Activated CD8-positive, alpha-beta T cell treated with anti-CD3 and anti-CD28 coated beads for 36 hours (primary cell): Measurements from ENCODE around the gene KRTAP5-6. TPM values are rescaled to one million over a fixed set of nuclear protein-coding genes. Genes with fewer than 3 reads are reported as not detected.
A peak's percentile ranks its signal among the peaks of the same experiment; 100 is the strongest.

Experiments
- ATAC-seq: fragments of 200-7000 bp; cut with Tn5 transposase; one replicate; pipeline ENCODE4 v1.10.0; 2021; ENCODE audit warnings: mild to moderate bottlenecking, moderate library complexity
- CTCF ChIA-PET: fragments of 350-600 bp; sonication (Branson Sonifier 250); formaldehyde crosslinking; loops from one replicate; lab custom pipeline; 2021; ENCODE audit warnings: antibody characterized with exemption; lab: Charles Lee
- POLR2A ChIA-PET: fragments of 350-600 bp; sonication (Branson Sonifier 250); formaldehyde crosslinking; loops from one replicate; lab custom pipeline; 2021; ENCODE audit warnings: antibody characterized with exemption; lab: Charles Lee
- DNase-seq: peaks from one replicate; pipeline ENCODE4 v3.0.0-alpha.2; 2020
- H3K27ac Mint-ChIP-seq: one replicate; pipeline ENCODE4 v1.8.0; 2021; ENCODE audit warnings: mild to moderate bottlenecking, mixed read lengths
- H3K27me3 Mint-ChIP-seq: one replicate; pipeline ENCODE4 v1.8.0; 2021; ENCODE audit warnings: mixed read lengths
- H3K36me3 Mint-ChIP-seq: one replicate; pipeline ENCODE4 v1.8.0; 2021; ENCODE audit warnings: low read depth, mixed read lengths
- H3K4me1 Mint-ChIP-seq: one replicate; pipeline ENCODE4 v1.8.0; 2021; ENCODE audit warnings: low read depth, mixed read lengths
- H3K4me3 Mint-ChIP-seq: one replicate; pipeline ENCODE4 v1.8.0; 2021; ENCODE audit warnings: mild to moderate bottlenecking, moderate library complexity, mixed read lengths
- H3K9me3 Mint-ChIP-seq: one replicate; pipeline ENCODE4 v1.8.0; 2021; ENCODE audit warnings: mixed read lengths
- intact Hi-C: fragments of 100-400 bp; cut with micrococcal nuclease; formaldehyde crosslinking; loops from one replicate; pipeline ENCODE4 v1.10.0; 2022
- total RNA-seq, 2 experiments: library from RNA; stranded (reverse); gene quantifications; one replicate each; pipeline ENCODE4 v1.2.3, GENCODE V29; 2021
- TF ChIP-seq, protein P1 (sequence below): fragments of 200-600 bp; IDR thresholded peaks from one replicate; pipeline ENCODE4 v1.8.0; 2022; ENCODE audit warnings: antibody characterized with exemption, mild to moderate bottlenecking

KRTAP5-6 gene
- total RNA-seq, 2 experiments from 2014 or later = not detected

- Mint-ChIP-seq H3K9me3 (no peaks in the 10 kb centered on the region), H3K4me3 (no peak overlapping the region), H3K27me3 (peaks cover 14% of the 10 kb centered on the region), H3K36me3 (no peaks in the 10 kb centered on the region), H3K27ac (no peak overlapping the region), H3K4me1 (no peaks in the 10 kb centered on the region)
- CTCF ChIA-PET = interaction anchor here (0.6 to 7.4 kb wide), 65 partner anchors 12 to 510 kb away, joined by 3 to 95 read pairs (median 4); partner anchors contain the start of genes KRTAP5-5 and SYT8
- ATAC-seq = peak; percentile 89
- TF ChIP-seq, protein P1, sequence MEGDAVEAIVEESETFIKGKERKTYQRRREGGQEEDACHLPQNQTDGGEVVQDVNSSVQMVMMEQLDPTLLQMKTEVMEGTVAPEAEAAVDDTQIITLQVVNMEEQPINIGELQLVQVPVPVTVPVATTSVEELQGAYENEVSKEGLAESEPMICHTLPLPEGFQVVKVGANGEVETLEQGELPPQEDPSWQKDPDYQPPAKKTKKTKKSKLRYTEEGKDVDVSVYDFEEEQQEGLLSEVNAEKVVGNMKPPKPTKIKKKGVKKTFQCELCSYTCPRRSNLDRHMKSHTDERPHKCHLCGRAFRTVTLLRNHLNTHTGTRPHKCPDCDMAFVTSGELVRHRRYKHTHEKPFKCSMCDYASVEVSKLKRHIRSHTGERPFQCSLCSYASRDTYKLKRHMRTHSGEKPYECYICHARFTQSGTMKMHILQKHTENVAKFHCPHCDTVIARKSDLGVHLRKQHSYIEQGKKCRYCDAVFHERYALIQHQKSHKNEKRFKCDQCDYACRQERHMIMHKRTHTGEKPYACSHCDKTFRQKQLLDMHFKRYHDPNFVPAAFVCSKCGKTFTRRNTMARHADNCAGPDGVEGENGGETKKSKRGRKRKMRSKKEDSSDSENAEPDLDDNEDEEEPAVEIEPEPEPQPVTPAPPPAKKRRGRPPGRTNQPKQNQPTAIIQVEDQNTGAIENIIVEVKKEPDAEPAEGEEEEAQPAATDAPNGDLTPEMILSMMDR = peak; percentile 94
- peak; percentile 74 for DNase-seq
- POLR2A ChIA-PET = interaction anchor here (1.0 kb wide), 1 partner anchor 180 kb away, joined by 3 read pairs; no protein-coding TSS in a partner anchor
- intact Hi-C loops = loop anchor here (5.0 kb wide), 1 partner anchor 174 kb away; no protein-coding TSS in a partner anchor
Observed at GRCh38 chr11:1652771-1653540, 44.0 kb upstream of the KRTAP5-6 start.

DNA sequence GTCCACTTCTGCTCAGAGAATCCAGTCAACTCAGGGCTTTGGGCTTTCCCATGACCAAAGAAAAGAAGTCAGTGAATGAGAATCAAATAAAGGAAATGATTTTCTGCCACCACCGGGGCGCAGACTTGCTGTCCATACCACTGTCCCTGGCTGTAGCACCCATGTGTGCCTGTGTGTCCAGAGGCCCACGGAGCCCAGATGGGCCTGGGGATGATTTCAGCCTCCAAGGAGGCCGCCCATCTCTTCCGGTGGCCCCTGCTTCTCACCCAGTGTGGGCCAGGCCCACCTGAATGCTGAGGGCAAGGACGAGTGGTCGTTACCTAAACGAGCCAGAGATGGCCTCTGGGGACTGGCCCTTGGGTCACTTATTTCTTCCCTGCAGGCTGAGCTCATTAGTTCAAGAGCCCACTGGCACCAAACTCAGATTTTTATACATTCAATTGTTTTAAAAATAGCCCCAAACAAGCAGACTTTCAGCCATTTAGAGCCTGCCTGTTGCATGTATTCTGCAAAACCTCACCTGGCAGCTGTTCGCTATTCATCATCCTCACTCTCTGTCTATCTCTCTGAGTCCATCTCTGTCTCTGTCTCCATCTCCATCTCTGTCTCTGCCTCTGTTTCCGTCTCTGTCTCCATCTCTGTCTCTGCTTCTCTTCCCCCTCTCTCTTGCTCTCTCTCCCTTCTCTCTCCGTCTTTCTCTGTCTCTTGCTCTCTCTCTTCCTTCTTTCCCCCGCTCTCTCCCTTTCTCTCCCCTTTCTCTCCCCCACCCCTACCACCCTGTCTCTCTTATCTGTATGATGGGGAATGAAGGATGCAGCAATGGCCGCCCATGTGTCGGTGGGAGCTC is 43.2 kb upstream of the KRTAP5-6 start:
- intact Hi-C loops = loop anchor here (5.0 kb wide), 1 partner anchor 174 kb away; no protein-coding TSS in a partner anchor
- TF ChIP-seq, protein P1 = no peak
- no peak overlapping the region for H3K27ac Mint-ChIP-seq
- ATAC-seq (no peak), DNase-seq (no peak)
- H3K27me3 Mint-ChIP-seq = peaks cover 16% of the 10 kb centered on the region
- H3K4me3 Mint-ChIP-seq = no peak overlapping the region
- ChIA-PET CTCF (interaction anchor here (0.7 to 7.4 kb wide), 30 partner anchors 13 to 500 kb away, joined by 3 to 95 read pairs (median 6); partner anchors contain the start of genes KRTAP5-5 and SYT8), POLR2A (no interaction called here)
- no peaks in the 10 kb centered on the region for H3K36me3 Mint-ChIP-seq
- H3K4me1 Mint-ChIP-seq = no peaks in the 10 kb centered on the region
- H3K9me3 Mint-ChIP-seq = no peaks in the 10 kb centered on the region

GRCh38 chr11:1654388-1655167 is 42.4 kb upstream of the KRTAP5-6 start:
- H3K9me3 Mint-ChIP-seq = no peaks in the 10 kb centered on the region
- TF ChIP-seq, protein P1 = no peak
- no peaks in the 10 kb centered on the region for H3K4me1 Mint-ChIP-seq
- H3K36me3 Mint-ChIP-seq = no peaks in the 10 kb centered on the region
- no peak overlapping the region for H3K4me3 Mint-ChIP-seq
- H3K27ac Mint-ChIP-seq = no peak overlapping the region
- ChIA-PET POLR2A (no interaction called here), CTCF (interaction anchor here (0.7 to 7.4 kb wide), 7 partner anchors 14 to 347 kb away, joined by 3 to 95 read pairs (median 27); partner anchors contain the start of gene SYT8)
- ATAC-seq = no peak
- peaks cover 19% of the 10 kb centered on the region for H3K27me3 Mint-ChIP-seq
- no peak for DNase-seq
- intact Hi-C loops = loop anchor here (5.0 kb wide), 1 partner anchor 173 kb away; no protein-coding TSS in a partner anchor

DNA sequence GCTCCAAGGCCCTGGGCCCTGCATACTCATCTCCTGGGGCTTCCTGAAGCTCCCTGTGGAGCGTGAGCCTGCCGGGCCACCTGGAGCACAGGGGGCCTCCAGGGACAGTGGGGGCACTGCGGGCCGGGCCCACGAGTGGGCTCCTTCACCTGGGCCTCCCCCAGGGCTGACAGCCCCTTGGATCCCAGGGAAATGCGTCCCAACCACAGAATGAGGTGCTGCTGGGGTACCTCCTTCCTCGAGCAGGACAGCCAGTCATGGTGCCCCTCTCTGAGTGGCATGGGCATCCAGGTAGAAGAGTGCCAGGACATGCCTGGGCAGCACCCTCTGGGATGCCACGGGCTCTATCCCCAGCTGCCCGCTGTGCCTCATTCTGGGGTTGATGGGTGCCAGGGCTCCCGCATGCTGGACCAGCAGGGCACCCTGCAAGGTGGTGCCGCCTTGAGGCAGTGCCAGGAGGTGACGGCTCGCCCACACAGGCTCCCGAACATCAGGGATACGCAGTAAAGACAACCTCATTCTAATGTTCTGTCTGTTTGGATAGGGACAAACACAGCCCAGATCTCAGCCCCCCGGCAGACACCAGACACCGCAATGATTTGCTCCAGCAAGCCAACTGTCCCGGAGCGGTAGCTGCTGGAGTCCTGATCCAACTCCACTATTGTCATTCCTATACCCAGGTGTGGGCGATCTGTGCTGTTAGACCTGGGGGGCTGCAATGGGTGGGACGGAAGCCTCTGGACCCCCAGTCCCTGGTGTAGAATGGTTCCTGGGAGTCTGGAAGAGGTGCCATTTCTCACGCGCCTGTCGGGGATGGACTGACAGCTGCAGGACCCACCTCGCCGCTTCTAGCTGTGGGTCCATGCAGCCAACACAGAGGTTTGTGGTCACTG is 41.6 kb upstream of the KRTAP5-6 start:
- H3K27me3 Mint-ChIP-seq = peaks cover 28% of the 10 kb centered on the region
- TF ChIP-seq, protein P1 = no peak
- H3K9me3 Mint-ChIP-seq = no peaks in the 10 kb centered on the region
- ChIA-PET CTCF (interaction anchor here (3.1 to 7.4 kb wide), 3 partner anchors 15 to 178 kb away, joined by 56 to 95 read pairs (median 86); partner anchors contain the start of gene SYT8), POLR2A (no interaction called here)
- ATAC-seq = no peak
- intact Hi-C loops = no loop called here
- H3K36me3 Mint-ChIP-seq = no peaks in the 10 kb centered on the region
- DNase-seq = no peak
- H3K4me3 Mint-ChIP-seq = no peak overlapping the region
- no peak overlapping the region for H3K27ac Mint-ChIP-seq
- H3K4me1 Mint-ChIP-seq = no peaks in the 10 kb centered on the region
